H9 (cell line): ENCODE data around the gene BYSL. TPM values are rescaled to one million over a fixed set of nuclear protein-coding genes. Genes with fewer than 3 reads are reported as not detected.

Experiments
- DNase-seq: peaks from one replicate; pipeline ENCODE4 v3.0.0-alpha.2; 2017
- H2AFZ ChIP-seq: one replicate; pipeline ENCODE4 v1.6.1; 2013; ENCODE audit warnings: mild to moderate bottlenecking, low read length, control low read depth, moderate library complexity
- H2AK5ac ChIP-seq: 2 replicates; pipeline ENCODE4 v1.6.1; 2013; ENCODE audit warnings: low read length, control low read depth, mixed read lengths; ENCODE audit not compliant: insufficient read length
- H2BK120ac ChIP-seq: one replicate; pipeline ENCODE4 v1.6.1; 2013; ENCODE audit warnings: low read depth, mild to moderate bottlenecking, low read length, control low read depth, inconsistent platforms; ENCODE audit not compliant: poor library complexity, severe bottlenecking
- H2BK12ac ChIP-seq: 2 replicates; pipeline ENCODE4 v1.6.1; 2013; ENCODE audit warnings: low read length, control low read depth, mixed read lengths, low read depth; ENCODE audit not compliant: insufficient read length
- H2BK15ac ChIP-seq: 2 replicates; pipeline ENCODE4 v1.6.1; 2013; ENCODE audit warnings: low read depth, low read length, control low read depth
- H2BK20ac ChIP-seq: one replicate; pipeline ENCODE4 v1.6.1; 2013; ENCODE audit warnings: low read depth, mild to moderate bottlenecking, low read length, control low read depth, inconsistent platforms; ENCODE audit not compliant: poor library complexity, severe bottlenecking
- H2BK5ac ChIP-seq: 2 replicates; pipeline ENCODE4 v1.6.1; 2013; ENCODE audit warnings: low read length, control low read depth, mixed read lengths; ENCODE audit not compliant: insufficient read length
- H3K14ac ChIP-seq: 2 replicates; pipeline ENCODE4 v1.6.1; 2013; ENCODE audit warnings: low read length, control low read depth; ENCODE audit not compliant: insufficient read depth
- H3K18ac ChIP-seq: 2 replicates; pipeline ENCODE4 v1.6.1; 2013; ENCODE audit warnings: low read depth, mild to moderate bottlenecking, mixed read lengths, low read length, control low read depth; ENCODE audit not compliant: insufficient read length
- H3K23ac ChIP-seq: 2 replicates; pipeline ENCODE4 v1.6.1; 2013; ENCODE audit warnings: low read length, control low read depth, mixed read lengths, low read depth; ENCODE audit not compliant: insufficient read length
- H3K23me2 ChIP-seq: 2 replicates; pipeline ENCODE4 v1.6.1; 2013; ENCODE audit warnings: low read depth, mild to moderate bottlenecking, mixed read lengths, low read length, control low read depth; ENCODE audit not compliant: insufficient read length, poor library complexity, severe bottlenecking
- H3K27ac ChIP-seq: 2 replicates; pipeline ENCODE4 v1.5.1; 2013; ENCODE audit warnings: low read length, control low read depth, mixed read lengths, low read depth; ENCODE audit not compliant: insufficient read length
- H3K27me3 ChIP-seq: 2 replicates; pipeline ENCODE4 v1.6.1; 2013; ENCODE audit warnings: low read length, control low read depth, inconsistent platforms; ENCODE audit not compliant: insufficient read depth
- H3K4ac ChIP-seq: 2 replicates; pipeline ENCODE4 v1.6.1; 2013; ENCODE audit warnings: low read depth, mild to moderate bottlenecking, control low read depth, inconsistent platforms, low read length, moderate library complexity
- H3K4me1 ChIP-seq: 2 replicates; pipeline ENCODE4 v1.6.1; 2013; ENCODE audit warnings: low read length, control low read depth, inconsistent platforms; ENCODE audit not compliant: insufficient read depth
- H3K4me2 ChIP-seq: 2 replicates; pipeline ENCODE4 v1.6.1; 2013; ENCODE audit warnings: low read length, control low read depth, mixed read lengths; ENCODE audit not compliant: insufficient read length, insufficient read depth
- H3K56ac ChIP-seq: 2 replicates; pipeline ENCODE4 v1.6.1; 2013; ENCODE audit warnings: low read depth, mild to moderate bottlenecking, mixed read lengths, low read length, control low read depth; ENCODE audit not compliant: insufficient read length
- H3K79me1 ChIP-seq: 2 replicates; pipeline ENCODE4 v1.6.1; 2013; ENCODE audit warnings: low read depth, mild to moderate bottlenecking, moderate library complexity, low read length, control low read depth, inconsistent platforms; ENCODE audit not compliant: insufficient read depth, poor library complexity, severe bottlenecking
- H3K79me2 ChIP-seq: 2 replicates; pipeline ENCODE4 v1.6.1; 2013; ENCODE audit warnings: low read length, control low read depth, inconsistent platforms; ENCODE audit not compliant: insufficient read depth
- H3K9ac ChIP-seq: 2 replicates; pipeline ENCODE4 v1.6.1; 2013; ENCODE audit warnings: low read length, control low read depth, mixed read lengths; ENCODE audit not compliant: insufficient read length; ENCODE audit errors: extremely low read depth
- H3K9me3 ChIP-seq: one replicate; pipeline ENCODE4 v1.6.1; 2013; ENCODE audit warnings: low read depth, low read length, inconsistent platforms; ENCODE audit not compliant: control insufficient read depth
- H3T11ph ChIP-seq: one replicate; pipeline ENCODE4 v1.6.1; 2013; ENCODE audit warnings: mild to moderate bottlenecking, low read length, control low read depth, inconsistent platforms
- H4K20me1 ChIP-seq: one replicate; pipeline ENCODE4 v1.6.1; 2013; ENCODE audit not compliant: control insufficient read depth, insufficient read length, insufficient read depth
- H4K5ac ChIP-seq: 2 replicates; pipeline ENCODE4 v1.6.1; 2013; ENCODE audit warnings: low read depth, mild to moderate bottlenecking, mixed read lengths, low read length, control low read depth; ENCODE audit not compliant: insufficient read length
- H4K8ac ChIP-seq: replicated peaks from 2 replicates; pipeline ENCODE4 v1.6.1; 2013; ENCODE audit warnings: low read length, control low read depth, mixed read lengths, low read depth; ENCODE audit not compliant: insufficient read length
- H4K91ac ChIP-seq: 2 replicates; pipeline ENCODE4 v1.6.1; 2013; ENCODE audit warnings: low read depth, mild to moderate bottlenecking, moderate library complexity, mixed read lengths, low read length, control low read depth; ENCODE audit not compliant: insufficient read length
- H3K27ac Mint-ChIP-seq, 3 experiments: 2 replicates in 2 of 3; 3 replicates in 1 of 3; pipeline ENCODE4 v1.8.0; 2020 to 2021; ENCODE audit warnings: mixed read lengths in 3 of 3, mild to moderate bottlenecking in 1 of 3, moderate library complexity in 1 of 3
- H3K27me3 Mint-ChIP-seq: 2 replicates; pipeline ENCODE4 v1.8.0; 2021; ENCODE audit warnings: low read depth, mild to moderate bottlenecking, moderate library complexity, mixed read lengths
- H3K36me3 Mint-ChIP-seq, 3 experiments: 2 replicates in 2 of 3; 3 replicates in 1 of 3; pipeline ENCODE4 v1.8.0; 2020 to 2021; ENCODE audit warnings: low read depth in 3 of 3, mixed read lengths in 3 of 3; ENCODE audit not compliant: insufficient read depth in 1 of 3
- H3K4me1 Mint-ChIP-seq, 2 experiments: 2 replicates each; pipeline ENCODE4 v1.8.0; 2020; ENCODE audit warnings: mixed read lengths in 2 of 2
- H3K4me3 Mint-ChIP-seq, 2 experiments: 2 replicates in 1 of 2; 3 replicates in 1 of 2; pipeline ENCODE4 v1.8.0; 2020 to 2021; ENCODE audit warnings: mild to moderate bottlenecking in 2 of 2, mixed read lengths in 2 of 2, moderate library complexity in 1 of 2
- H3K9me3 Mint-ChIP-seq, 2 experiments: 2 replicates in 1 of 2; 3 replicates in 1 of 2; pipeline ENCODE4 v1.8.0; 2020; ENCODE audit warnings: mild to moderate bottlenecking in 2 of 2, mixed read lengths in 2 of 2, moderate library complexity in 1 of 2
- WGBS: extraction: QIAGEN DNeasy Blood & Tissue Kit; methylation state at CpG from one replicate; pipeline ENCODE4 v1.1.7; 2013; ENCODE audit warnings: missing lambda C conversion rate, low lambda C conversion rate, mixed read lengths; ENCODE audit not compliant: insufficient read length; ENCODE audit errors: extremely low coverage; 5-methylcytosine and 5-hydroxymethylcytosine counted together
- total RNA-seq: library from RNA; stranded (reverse); gene quantifications from 2 replicates; pipeline ENCODE4 v1.2.1, GENCODE V29; 2021
- TF ChIP-seq, protein P1 (sequence below): fragments of 200-600 bp; sonication (generic); conservative IDR thresholded peaks from 3 replicates; pipeline ENCODE4 v1.8.0; 2021; ENCODE audit warnings: antibody characterized with exemption, mild to moderate bottlenecking

Gene BYSL
- total RNA-seq, 1 experiment from 2014 or later, result 71.1 TPM

DNA sequence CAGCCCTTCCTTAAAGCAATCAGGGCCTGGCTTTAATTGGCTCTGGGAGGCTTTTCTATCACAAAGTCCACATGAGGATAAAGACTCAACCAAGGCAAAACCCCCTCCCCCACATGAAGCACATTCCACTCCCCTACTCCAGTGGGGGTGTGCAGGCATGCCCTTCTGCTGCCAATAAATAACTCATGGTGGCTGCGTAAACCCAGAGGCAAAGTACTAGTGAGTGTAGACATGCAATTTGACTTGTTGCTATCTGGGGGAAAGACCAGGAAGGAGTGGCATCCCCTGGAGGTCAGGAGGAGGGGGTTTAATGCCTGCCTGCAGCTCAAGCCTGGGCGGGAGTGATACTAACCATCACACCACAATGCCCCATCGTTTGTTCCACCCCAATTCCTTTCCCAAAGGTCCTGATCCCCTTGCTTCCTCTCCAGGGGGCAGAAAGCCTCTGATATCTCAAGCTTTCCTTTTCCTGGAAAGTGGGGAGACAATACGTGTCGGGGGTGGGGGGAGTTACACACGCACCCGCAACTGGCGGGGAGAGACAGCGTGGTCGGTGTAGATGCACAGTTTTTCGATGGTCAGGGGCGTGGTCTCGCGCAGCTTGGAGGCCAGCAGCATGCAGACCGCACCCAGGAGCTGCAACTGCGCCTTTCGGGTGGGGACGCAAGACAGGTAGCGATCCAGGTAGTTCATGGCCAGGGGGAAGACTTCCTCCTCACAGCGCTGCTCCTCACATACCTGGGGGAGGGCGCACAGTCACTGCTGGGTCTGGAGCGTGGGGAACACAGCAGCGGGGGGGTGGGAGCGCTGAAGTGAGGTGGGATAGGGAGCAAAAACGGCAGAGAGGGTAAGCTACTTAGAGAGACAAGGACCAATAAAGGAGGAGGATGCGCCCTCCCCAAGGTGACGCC lies 18.8 kb downstream of the BYSL start:
- Mint-ChIP-seq H3K4me1 (peaks cover 31 to 40% of the 10 kb centered on the region in 2 experiments), H3K27me3 (peaks cover 5% of the 10 kb centered on the region), H3K36me3 (peaks cover 3 to 19% (median 11%) of the 10 kb centered on the region in 3 experiments; a peak in 6 of 7 replicates), H3K4me3 (peak overlapping the region; percentile 83 to 96), H3K27ac (no peak overlapping the region), H3K9me3 (no peaks in the 10 kb centered on the region)
- H3K4me1 ChIP-seq, result peaks cover 16% of the 10 kb centered on the region; the same call in 1 of the 2 replicates
- H4K91ac ChIP-seq, result no peak overlapping the region
- peak; percentile 54 for DNase-seq
- H3T11ph ChIP-seq, result no peak overlapping the region
- H3K18ac ChIP-seq, result no peak overlapping the region
- H3K9ac ChIP-seq, result no peak overlapping the region
- no peak overlapping the region; the same call in 1 of the 2 replicates for H3K14ac ChIP-seq
- no peak overlapping the region for H3K4ac ChIP-seq
- H4K20me1 ChIP-seq, result peaks cover 3% of the 10 kb centered on the region
- H3K4me2 ChIP-seq, result peak overlapping the region; percentile 81
- WGBS, result no CpG with 5 or more reads among the region's 27 CpGs
- no peak overlapping the region for H2BK20ac ChIP-seq
- H2BK15ac ChIP-seq, result no peak overlapping the region
- no peak overlapping the region for H3K56ac ChIP-seq
- H2BK5ac ChIP-seq, result no peak overlapping the region
- no peak overlapping the region for H2AK5ac ChIP-seq
- H3K9me3 ChIP-seq, result no peaks in the 10 kb centered on the region
- H4K8ac ChIP-seq, result no peak overlapping the region
- H3K27me3 ChIP-seq, result no peaks in the 10 kb centered on the region
- no peak overlapping the region for H2BK12ac ChIP-seq
- no peaks in the 10 kb centered on the region for H3K79me2 ChIP-seq
- H2AFZ ChIP-seq, result no peak overlapping the region
- H3K79me1 ChIP-seq, result no peaks in the 10 kb centered on the region
- TF ChIP-seq, protein P1, sequence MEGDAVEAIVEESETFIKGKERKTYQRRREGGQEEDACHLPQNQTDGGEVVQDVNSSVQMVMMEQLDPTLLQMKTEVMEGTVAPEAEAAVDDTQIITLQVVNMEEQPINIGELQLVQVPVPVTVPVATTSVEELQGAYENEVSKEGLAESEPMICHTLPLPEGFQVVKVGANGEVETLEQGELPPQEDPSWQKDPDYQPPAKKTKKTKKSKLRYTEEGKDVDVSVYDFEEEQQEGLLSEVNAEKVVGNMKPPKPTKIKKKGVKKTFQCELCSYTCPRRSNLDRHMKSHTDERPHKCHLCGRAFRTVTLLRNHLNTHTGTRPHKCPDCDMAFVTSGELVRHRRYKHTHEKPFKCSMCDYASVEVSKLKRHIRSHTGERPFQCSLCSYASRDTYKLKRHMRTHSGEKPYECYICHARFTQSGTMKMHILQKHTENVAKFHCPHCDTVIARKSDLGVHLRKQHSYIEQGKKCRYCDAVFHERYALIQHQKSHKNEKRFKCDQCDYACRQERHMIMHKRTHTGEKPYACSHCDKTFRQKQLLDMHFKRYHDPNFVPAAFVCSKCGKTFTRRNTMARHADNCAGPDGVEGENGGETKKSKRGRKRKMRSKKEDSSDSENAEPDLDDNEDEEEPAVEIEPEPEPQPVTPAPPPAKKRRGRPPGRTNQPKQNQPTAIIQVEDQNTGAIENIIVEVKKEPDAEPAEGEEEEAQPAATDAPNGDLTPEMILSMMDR, result no peak
- H2BK120ac ChIP-seq, result no peak overlapping the region
- H3K23ac ChIP-seq, result no peak overlapping the region
- no peak overlapping the region for H3K27ac ChIP-seq
- no peak overlapping the region for H4K5ac ChIP-seq
- H3K23me2 ChIP-seq, result peaks cover 7% of the 10 kb centered on the region
